Measurements from ENCODE around the gene STAT2.
"Not testable (repeated sequence)": the region's sequence is repeated elsewhere in the genome, so short reads cannot be mapped to it uniquely, and the experiment has no call there.

Gene STAT2

DNA sequence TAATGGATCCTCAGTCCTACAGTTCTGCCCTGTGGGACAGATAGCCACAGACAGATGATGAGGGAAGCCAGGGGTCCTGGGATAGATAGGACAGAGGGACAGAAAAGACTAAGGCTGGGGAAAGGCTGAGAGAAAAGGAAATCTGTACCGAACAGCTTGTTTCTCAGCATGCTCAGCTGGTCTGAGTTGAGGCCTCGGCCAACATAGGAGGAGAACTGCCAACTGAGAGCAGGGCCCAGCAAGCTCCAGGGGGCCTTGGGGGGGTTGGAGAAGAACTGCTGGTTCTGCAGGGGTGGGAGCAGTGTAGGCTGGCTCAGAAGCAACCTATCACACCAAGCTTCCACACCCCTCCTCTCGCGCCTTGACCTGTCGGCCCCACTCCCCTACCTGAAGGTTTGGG lies 11.1 kb downstream of the STAT2 start:
- H3K4me3 ChIP-seq (ENCODE audit: low read length) = no peak overlapping the region
- no peak overlapping the region for H2AFZ ChIP-seq (ENCODE audit: low read depth, low read length)
- no peaks in the 10 kb centered on the region for H3K9me3 ChIP-seq (ENCODE audit: low read length)
- no peaks in the 10 kb centered on the region for H3K4me1 ChIP-seq (ENCODE audit: insufficient read depth, low read length)
- H3K27me3 ChIP-seq (ENCODE audit: insufficient read depth, low read length) = no peaks in the 10 kb centered on the region
- H3K36me3 ChIP-seq (ENCODE audit: insufficient read depth, low read length) = peaks cover 78% of the 10 kb centered on the region

DNA sequence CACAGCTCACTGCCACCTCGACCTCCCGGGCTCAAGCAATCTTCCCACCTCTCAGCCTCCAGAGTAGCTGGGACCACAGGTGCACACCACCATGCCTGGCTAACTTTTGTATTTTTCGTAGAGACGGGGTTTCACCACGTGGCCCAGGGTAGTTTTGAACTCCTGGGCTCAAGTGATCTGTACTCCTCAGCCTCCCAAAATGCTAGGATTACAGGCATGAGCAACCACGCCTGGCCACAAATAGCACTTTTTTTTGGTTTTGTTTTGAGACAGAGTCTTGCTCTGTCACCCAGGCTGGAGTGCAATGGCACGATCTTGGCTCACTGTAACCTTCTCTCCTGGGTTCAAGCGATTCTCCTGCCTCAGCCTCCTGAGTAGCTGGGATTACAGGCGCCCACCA lies 12.7 kb downstream of the STAT2 start:
- H2AFZ ChIP-seq (ENCODE audit: low read depth, low read length); H3K27me3 ChIP-seq (ENCODE audit: insufficient read depth, low read length); H3K4me3 ChIP-seq (ENCODE audit: low read length); H3K9me3 ChIP-seq (ENCODE audit: low read length); H3K4me1 ChIP-seq (ENCODE audit: insufficient read depth, low read length): not testable (repeated sequence)
- H3K36me3 ChIP-seq (ENCODE audit: insufficient read depth, low read length) = peaks cover 77% of the 10 kb centered on the region

DNA sequence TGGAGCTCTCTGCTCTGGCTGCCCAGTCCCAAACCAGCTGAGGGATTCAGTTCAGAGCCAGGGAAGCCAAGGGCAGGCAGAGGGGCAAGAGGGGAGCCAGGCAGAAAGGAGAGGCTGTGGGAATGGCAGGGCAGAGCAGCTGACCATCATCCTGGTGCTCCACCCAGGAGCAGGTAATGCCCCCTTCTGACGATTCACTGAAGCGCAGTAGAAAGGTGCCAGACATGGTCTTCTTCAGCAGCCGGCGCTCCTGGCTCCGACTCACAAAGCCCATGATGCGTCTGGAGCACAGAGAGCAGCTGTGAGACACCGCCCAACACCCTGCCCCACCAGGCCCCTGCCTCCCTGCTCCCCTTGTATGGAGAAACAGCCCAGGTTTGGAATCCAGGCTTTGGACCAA lies 13.2 kb downstream of the STAT2 start:
- no peaks in the 10 kb centered on the region for H3K9me3 ChIP-seq (ENCODE audit: low read length)
- peaks cover 75% of the 10 kb centered on the region for H3K36me3 ChIP-seq (ENCODE audit: insufficient read depth, low read length)
- no peaks in the 10 kb centered on the region for H3K4me1 ChIP-seq (ENCODE audit: insufficient read depth, low read length)
- H3K27me3 ChIP-seq (ENCODE audit: insufficient read depth, low read length) = no peaks in the 10 kb centered on the region
- H2AFZ ChIP-seq (ENCODE audit: low read depth, low read length) = no peak overlapping the region
- no peak overlapping the region for H3K4me3 ChIP-seq (ENCODE audit: low read length)

DNA sequence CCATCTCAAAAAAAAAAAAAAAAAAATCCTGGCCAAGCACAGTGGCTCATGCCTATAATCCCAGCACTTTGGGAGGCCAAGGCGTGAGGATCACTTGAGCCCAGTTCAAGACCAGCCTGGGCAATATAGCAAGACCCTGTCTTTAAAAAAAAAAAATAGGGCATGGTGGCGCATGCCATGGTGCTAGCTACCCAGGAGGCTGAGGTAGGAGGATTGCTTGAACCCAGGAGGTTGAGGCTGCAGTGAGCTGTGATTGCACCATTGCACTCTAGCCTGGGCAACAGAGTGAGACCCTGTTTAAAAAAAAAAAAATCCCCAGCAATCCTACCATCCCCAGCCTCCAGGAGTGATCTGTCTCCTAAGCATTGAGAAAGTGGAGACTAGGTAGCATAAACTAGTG lies 17.6 kb downstream of the STAT2 start:
- H3K4me1 ChIP-seq (ENCODE audit: insufficient read depth, low read length); H3K9me3 ChIP-seq (ENCODE audit: low read length); H3K4me3 ChIP-seq (ENCODE audit: low read length); H2AFZ ChIP-seq (ENCODE audit: low read depth, low read length); H3K27me3 ChIP-seq (ENCODE audit: insufficient read depth, low read length): not testable (repeated sequence)
- H3K36me3 ChIP-seq (ENCODE audit: insufficient read depth, low read length) = peaks cover 38% of the 10 kb centered on the region

DNA sequence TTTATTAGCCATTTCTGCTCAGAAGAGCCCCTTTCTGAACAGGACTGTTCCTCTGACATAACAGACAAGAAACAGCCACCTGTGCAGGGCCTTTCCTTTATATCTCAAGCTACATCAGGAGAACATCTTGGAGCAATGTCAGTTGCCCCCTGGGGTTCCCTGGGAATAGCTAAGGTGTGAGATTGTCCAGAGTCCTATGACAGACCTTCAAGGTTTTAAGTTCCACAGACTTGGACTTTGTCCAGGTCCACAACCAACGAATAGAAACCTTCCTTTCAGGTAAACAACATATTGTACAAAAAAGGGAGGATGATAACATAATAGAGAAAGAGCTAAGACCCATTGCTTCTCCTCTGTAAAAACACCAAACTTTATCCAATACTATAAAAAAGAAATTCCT lies 18.3 kb downstream of the STAT2 start:
- no peaks in the 10 kb centered on the region for H3K9me3 ChIP-seq (ENCODE audit: low read length)
- H3K4me3 ChIP-seq (ENCODE audit: low read length) = no peak overlapping the region
- no peaks in the 10 kb centered on the region for H3K27me3 ChIP-seq (ENCODE audit: insufficient read depth, low read length)
- peaks cover 32% of the 10 kb centered on the region for H3K36me3 ChIP-seq (ENCODE audit: insufficient read depth, low read length)
- H2AFZ ChIP-seq (ENCODE audit: low read depth, low read length) = no peak overlapping the region
- no peaks in the 10 kb centered on the region for H3K4me1 ChIP-seq (ENCODE audit: insufficient read depth, low read length)

DNA sequence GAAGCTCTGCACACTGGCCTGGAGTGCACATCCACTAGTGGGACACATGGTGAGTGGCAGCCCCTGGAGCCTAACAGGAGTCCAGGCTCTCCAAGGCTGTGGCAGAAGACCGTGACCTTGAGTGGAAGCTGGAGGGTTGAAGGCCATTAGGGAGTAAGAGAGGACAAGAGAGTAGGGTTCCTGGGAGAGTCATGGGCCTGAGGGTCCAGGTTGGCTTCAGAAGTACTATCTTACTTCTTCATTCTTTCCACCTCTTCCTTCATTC lies 20.8 kb downstream of the STAT2 start:
- Histone ChIP-seq H3K27me3 (ENCODE audit: insufficient read depth, low read length) (no peaks in the 10 kb centered on the region), H3K4me3 (ENCODE audit: low read length) (no peak overlapping the region), H3K4me1 (ENCODE audit: insufficient read depth, low read length) (peaks cover 6% of the 10 kb centered on the region), H3K9me3 (ENCODE audit: low read length) (no peaks in the 10 kb centered on the region), H3K36me3 (ENCODE audit: insufficient read depth, low read length) (peaks cover 14% of the 10 kb centered on the region), H2AFZ (ENCODE audit: low read depth, low read length) (no peak overlapping the region)

DNA sequence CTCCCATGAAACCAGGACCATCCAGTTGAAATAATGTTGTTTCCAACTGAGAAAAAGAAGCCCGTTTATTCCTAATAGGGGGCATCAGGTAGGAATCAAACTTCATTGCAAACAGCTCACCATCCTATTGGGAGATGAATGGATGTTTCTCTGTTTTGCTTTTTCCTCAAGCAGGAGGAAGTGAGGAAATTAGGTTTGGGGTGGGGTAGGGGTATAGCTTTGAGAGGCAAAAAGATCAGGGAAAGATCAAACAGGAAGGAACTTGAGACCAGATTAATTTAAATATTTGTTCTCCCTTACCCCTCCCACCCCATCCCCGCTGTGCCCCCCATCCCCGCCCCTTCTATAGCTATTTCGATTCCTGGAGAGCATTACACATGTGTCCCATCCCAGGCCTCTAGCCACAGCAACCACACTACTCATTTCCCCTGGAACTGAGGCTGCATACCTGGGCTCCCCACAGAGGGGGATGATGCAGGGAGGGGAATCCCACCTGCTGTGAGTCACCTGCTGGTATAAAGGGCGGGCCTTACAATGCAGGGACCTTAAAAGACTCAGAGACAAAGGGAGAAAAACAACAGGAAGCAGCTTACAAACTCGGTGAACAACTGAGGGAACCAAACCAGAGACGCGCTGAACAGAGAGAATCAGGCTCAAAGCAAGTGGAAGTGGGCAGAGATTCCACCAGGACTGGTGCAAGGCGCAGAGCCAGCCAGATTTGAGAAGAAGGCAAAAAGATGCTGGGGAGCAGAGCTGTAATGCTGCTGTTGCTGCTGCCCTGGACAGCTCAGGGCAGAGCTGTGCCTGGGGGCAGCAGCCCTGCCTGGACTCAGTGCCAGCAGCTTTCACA lies 21.4 kb downstream of the STAT2 start, which contains the start of gene IL23A:
TSS of gene IL23A (plus strand) at position 577 of the 850 bp plus-strand sequence. CDS start at position 738, 161 bp downstream.
- Histone ChIP-seq H3K27me3 (ENCODE audit: insufficient read depth, low read length) (no peaks in the 10 kb centered on the region), H3K4me1 (ENCODE audit: insufficient read depth, low read length) (peaks cover 6% of the 10 kb centered on the region), H3K36me3 (ENCODE audit: insufficient read depth, low read length) (peaks cover 9% of the 10 kb centered on the region), H3K4me3 (ENCODE audit: low read length) (no peak within 1 kb of the TSS), H2AFZ (ENCODE audit: low read depth, low read length) (no peak within 1 kb of the TSS), H3K9me3 (ENCODE audit: low read length) (no peaks in the 10 kb centered on the region)

DNA sequence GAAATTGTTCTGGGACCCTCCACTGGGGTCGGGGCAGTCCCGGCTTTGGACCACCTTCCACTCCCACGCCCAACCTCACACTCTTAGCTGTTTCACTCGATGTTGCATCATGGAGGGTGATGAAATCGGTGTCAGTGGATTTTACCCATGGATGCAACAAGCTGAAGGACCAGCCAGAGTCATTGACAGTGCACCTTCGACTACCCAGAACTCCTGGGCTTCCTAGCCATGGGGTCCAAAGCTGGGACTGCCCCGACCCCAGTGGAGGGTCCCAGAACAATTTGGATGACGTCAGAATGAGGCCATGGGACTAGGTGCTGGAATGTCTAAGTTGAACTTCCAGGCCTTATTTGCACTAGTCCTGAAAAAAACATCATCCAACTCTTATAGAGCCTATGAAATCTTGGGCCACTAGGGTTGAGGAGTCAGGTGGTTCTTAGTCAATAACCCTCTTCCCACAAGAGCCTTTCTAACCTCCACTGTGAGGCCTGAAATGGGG lies 22.1 kb downstream of the STAT2 start:
- Histone ChIP-seq H3K27me3 (ENCODE audit: insufficient read depth, low read length) (no peaks in the 10 kb centered on the region), H3K36me3 (ENCODE audit: insufficient read depth, low read length) (peaks cover 2% of the 10 kb centered on the region), H2AFZ (ENCODE audit: low read depth, low read length) (no peak overlapping the region), H3K9me3 (ENCODE audit: low read length) (no peaks in the 10 kb centered on the region), H3K4me1 (ENCODE audit: insufficient read depth, low read length) (peaks cover 11% of the 10 kb centered on the region), H3K4me3 (ENCODE audit: low read length) (no peak overlapping the region)

DNA sequence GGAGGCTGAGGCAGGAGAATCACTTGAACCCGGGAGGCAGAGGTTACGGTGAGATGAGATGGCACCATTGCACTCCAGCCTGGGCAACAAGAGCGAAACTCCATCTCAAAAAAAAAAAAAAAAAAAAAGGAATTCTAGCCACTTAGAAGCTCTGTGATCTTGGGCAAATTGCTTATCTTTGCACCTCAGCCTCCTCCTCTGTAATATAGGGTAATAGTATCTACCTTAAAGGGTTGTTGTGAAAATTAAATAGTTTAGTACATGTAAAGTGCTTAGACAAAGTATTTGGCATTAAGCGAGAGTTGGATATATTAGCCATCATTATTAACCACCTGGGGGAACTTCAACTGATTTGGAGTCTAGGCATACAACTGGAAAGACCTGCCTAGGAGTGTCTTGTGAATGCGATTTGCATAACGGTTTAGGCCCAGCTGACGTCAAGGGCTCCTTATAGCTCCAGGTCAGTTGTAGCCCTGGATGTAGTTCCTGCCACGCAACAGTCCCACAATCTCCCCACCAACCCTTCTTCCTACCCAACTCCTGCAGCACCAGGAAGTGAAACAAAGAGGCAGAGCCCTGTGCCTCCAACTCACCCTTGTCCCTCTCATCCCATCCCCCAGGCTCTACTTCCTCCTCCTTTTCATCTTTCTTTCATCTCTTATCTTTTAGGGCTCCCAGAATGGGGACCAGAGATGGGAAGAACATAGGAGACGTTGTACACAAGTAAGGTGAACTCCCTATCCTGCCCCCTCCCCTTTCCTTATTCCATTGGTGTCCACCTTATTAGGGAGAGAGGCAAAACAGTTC lies 23.3 kb downstream of the STAT2 start:
- no peak overlapping the region for H2AFZ ChIP-seq (ENCODE audit: low read depth, low read length)

DNA sequence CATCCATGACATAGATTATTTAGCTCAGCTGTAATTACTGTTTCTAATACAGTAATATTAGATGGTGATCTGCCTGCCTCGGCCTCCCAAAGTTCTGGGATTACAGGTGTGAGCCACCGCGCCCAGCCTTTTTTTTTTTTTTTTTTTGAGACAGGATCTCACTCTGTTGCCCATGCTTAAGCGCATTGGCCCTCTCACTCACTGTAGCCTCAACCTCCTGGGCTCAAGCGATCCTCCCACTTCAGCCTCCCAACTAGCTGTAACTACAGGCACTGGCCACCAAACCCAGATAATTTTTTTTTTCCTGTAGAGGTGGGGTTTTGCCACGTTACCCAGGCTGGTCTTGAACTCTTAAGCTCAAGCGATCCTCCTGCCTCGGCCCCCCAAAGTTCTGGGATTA lies 24.4 kb downstream of the STAT2 start:
- H2AFZ ChIP-seq (ENCODE audit: low read depth, low read length); H3K9me3 ChIP-seq (ENCODE audit: low read length); H3K27me3 ChIP-seq (ENCODE audit: insufficient read depth, low read length); H3K36me3 ChIP-seq (ENCODE audit: insufficient read depth, low read length); H3K4me3 ChIP-seq (ENCODE audit: low read length): not testable (repeated sequence)
- peaks cover 12% of the 10 kb centered on the region for H3K4me1 ChIP-seq (ENCODE audit: insufficient read depth, low read length)

More for the DNA sequence above, 23.3 kb downstream of the STAT2 start:
- H3K4me1 ChIP-seq (ENCODE audit: insufficient read depth, low read length) = peaks cover 12% of the 10 kb centered on the region
- H3K4me3 ChIP-seq (ENCODE audit: low read length) = no peak overlapping the region
- H3K36me3 ChIP-seq (ENCODE audit: insufficient read depth, low read length) = no peaks in the 10 kb centered on the region
- no peaks in the 10 kb centered on the region for H3K27me3 ChIP-seq (ENCODE audit: insufficient read depth, low read length)
- H3K9me3 ChIP-seq (ENCODE audit: low read length) = no peaks in the 10 kb centered on the region

DNA sequence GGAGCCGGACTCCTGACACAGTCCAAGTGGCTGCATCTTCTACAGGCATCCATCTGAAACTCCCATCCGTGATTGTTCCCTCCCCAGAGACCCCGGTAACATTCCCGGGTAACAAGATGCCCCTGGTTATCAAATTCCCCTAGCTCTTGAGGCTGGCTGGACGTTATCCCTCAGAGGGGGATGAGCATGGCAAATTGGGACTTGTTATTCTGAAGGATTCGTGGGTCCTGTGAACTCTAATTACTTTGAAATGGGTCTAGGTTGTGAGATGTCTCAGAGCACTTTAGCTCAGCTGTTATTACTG lies 25.5 kb downstream of the STAT2 start:
- Histone ChIP-seq H3K4me3 (ENCODE audit: low read length) (peak overlapping the region; percentile 59), H3K4me1 (ENCODE audit: insufficient read depth, low read length) (peaks cover 12% of the 10 kb centered on the region), H3K27me3 (ENCODE audit: insufficient read depth, low read length) (no peaks in the 10 kb centered on the region), H3K9me3 (ENCODE audit: low read length) (no peaks in the 10 kb centered on the region), H2AFZ (ENCODE audit: low read depth, low read length) (peak overlapping the region; percentile 77), H3K36me3 (ENCODE audit: insufficient read depth, low read length) (no peaks in the 10 kb centered on the region)

DNA sequence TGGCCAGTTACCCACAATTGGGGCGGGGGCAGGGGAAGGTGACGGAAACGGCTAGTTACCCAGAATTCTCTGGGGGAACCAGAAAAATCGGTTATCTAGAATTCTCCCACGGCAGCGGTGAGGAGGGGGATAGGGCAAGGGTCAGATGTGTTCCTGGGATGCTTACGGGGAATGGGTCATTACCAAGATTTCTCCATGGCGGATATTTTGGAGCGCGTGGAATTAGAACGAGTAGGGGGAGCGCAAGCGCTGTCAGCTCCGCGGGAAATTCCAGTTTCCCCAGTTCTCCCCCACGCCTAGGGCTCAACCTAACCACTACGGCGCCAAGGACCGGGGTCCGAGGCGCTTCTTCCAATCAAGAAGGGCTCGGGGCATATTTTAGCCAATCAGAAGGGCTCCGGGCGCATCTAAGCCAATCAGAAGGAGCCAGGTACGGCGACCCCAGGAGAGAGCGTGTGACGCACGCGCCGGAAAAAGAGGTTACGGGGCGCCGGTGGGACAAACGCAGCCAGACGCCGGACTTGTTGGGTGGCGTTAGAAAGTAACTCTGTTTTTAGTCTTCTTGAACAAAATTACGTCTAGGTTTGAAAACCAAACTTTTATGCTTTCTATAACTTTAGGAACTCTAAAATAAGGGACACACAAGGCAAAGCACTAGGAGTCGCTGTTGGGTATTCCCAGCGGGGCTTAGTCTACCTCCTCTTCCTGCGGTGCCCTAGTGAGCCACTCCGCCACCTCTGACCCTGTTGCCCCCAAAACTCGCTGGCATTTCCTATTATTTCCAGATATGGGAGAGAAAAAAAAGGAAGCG lies 26.0 kb downstream of the STAT2 start, which contains the start of gene PAN2:
TSS of gene PAN2 (minus strand) at position 322 of the 811 bp plus-strand sequence. CDS start 906 bp downstream, outside the sequence.
- no peaks in the 10 kb centered on the region for H3K27me3 ChIP-seq (ENCODE audit: insufficient read depth, low read length)
- H3K4me1 ChIP-seq (ENCODE audit: insufficient read depth, low read length) = peaks cover 12% of the 10 kb centered on the region
- peak within 1 kb of the TSS; percentile 59 for H3K4me3 ChIP-seq (ENCODE audit: low read length)
- no peaks in the 10 kb centered on the region for H3K9me3 ChIP-seq (ENCODE audit: low read length)
- peak within 1 kb of the TSS; percentile 77 for H2AFZ ChIP-seq (ENCODE audit: low read depth, low read length)
- no peaks in the 10 kb centered on the region for H3K36me3 ChIP-seq (ENCODE audit: insufficient read depth, low read length)

DNA sequence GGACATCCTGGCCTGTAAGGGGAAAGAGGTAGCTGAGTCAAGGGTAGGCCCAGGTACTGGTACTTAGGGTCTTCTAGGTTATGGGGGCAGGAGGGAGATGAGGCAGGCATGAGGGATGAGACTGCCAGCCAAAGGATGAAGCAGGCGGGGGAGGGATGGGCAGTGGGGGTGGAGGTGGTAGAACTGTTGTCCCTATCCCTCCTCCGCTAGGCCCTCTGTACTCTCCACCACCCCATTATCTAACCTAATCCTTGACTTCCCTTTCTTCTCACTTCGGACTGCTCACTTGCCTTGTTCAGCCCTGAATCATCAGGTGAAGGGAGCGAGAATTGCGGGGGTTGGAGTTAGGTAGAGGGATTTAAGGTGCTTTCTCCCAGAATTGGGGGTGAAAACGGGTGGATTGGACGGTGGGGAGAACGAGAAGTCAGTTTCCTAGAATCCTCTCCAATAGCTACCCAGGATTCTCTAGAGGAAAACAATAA lies 26.7 kb downstream of the STAT2 start:
- Histone ChIP-seq H2AFZ (ENCODE audit: low read depth, low read length) (peak overlapping the region; percentile 77), H3K9me3 (ENCODE audit: low read length) (no peaks in the 10 kb centered on the region), H3K27me3 (ENCODE audit: insufficient read depth, low read length) (no peaks in the 10 kb centered on the region), H3K36me3 (ENCODE audit: insufficient read depth, low read length) (no peaks in the 10 kb centered on the region), H3K4me1 (ENCODE audit: insufficient read depth, low read length) (peaks cover 12% of the 10 kb centered on the region), H3K4me3 (ENCODE audit: low read length) (peak overlapping the region; percentile 59)

All from neuron (in vitro differentiated cells).